Panc1 (cell line): ENCODE measurements around the gene TCF7. TPM values are rescaled to one million over a fixed set of nuclear protein-coding genes. Genes with fewer than 3 reads are reported as not detected.

Source experiments
- ATAC-seq: fragments of 200-7000 bp; cut with Tn5 transposase; 2 replicates; pipeline ENCODE4 v1.9.1; 2020; ENCODE audit warnings: mild to moderate bottlenecking, moderate library complexity
- BruUV-seq: library from RNA; stranded (reverse); fragments of 400-500 nt; replicated peaks from 2 replicates; lab custom pipeline; 2021; lab: Mats Ljungman, UMichigan
- CTCF ChIA-PET: fragments of 300-600 bp; sonication (Branson Sonifier 250); formaldehyde crosslinking; loops from one replicate; lab custom pipeline; 2022; ENCODE audit warnings: antibody characterized with exemption; lab: Charles Lee
- POLR2A ChIA-PET: fragments of 300-600 bp; sonication (Branson Sonifier 250); formaldehyde crosslinking; loops from one replicate; lab custom pipeline; 2022; ENCODE audit warnings: antibody characterized with exemption; lab: Charles Lee
- DNase-seq: peaks from one replicate; pipeline ENCODE4 v3.0.0-alpha.2; 2010; ENCODE audit warnings: low read depth, low spot score
- H3K27ac ChIP-seq: 2 replicates; pipeline ENCODE4 v1.5.1; 2011; ENCODE audit warnings: mild to moderate bottlenecking, low read length, inconsistent platforms
- H3K27me3 ChIP-seq: fragments of 200-500 bp; sonication (Bioruptor generic); 2 replicates; pipeline ENCODE4 v1.6.0; 2014; ENCODE audit warnings: low read length, inconsistent platforms; ENCODE audit not compliant: control insufficient read depth, insufficient read depth
- H3K36me3 ChIP-seq: fragments of 200-500 bp; sonication (Bioruptor generic); 2 replicates; pipeline ENCODE4 v1.5.1; 2014; ENCODE audit warnings: inconsistent platforms, mild to moderate bottlenecking, low read length, moderate library complexity; ENCODE audit not compliant: control insufficient read depth, insufficient read depth
- H3K4me1 ChIP-seq: 2 replicates; pipeline ENCODE4 v1.5.1; 2011; ENCODE audit warnings: inconsistent platforms, mild to moderate bottlenecking, low read length, moderate library complexity; ENCODE audit not compliant: control insufficient read depth, insufficient read depth
- H3K4me3 ChIP-seq, 2 experiments: 2 replicates each; pipeline ENCODE4 v1.5.1; 2011 to 2012; ENCODE audit warnings: low read depth in 2 of 2, low read length in 2 of 2, mild to moderate bottlenecking in 2 of 2, inconsistent platforms in 1 of 2, moderate library complexity in 1 of 2
- H3K9me3 ChIP-seq: fragments of 200-500 bp; sonication (Bioruptor generic); 2 replicates; pipeline ENCODE4 v1.5.1; 2014; ENCODE audit warnings: low read depth, mild to moderate bottlenecking, inconsistent platforms, low read length, moderate library complexity; ENCODE audit not compliant: control insufficient read depth, insufficient read depth
- CTCF ChIP-seq: fragments of 450-650 bp; IDR thresholded peaks from 2 replicates; pipeline ENCODE4 v1.5.1; 2017; ENCODE audit warnings: mild to moderate bottlenecking
- POLR2AphosphoS5 ChIP-seq: IDR thresholded peaks from 2 replicates; pipeline ENCODE4 v1.6.1; 2012; ENCODE audit warnings: mild to moderate bottlenecking, low read depth, low read length, moderate library complexity
- REST ChIP-seq, 2 experiments: IDR thresholded peaks; 2 replicates each; pipeline ENCODE4 v1.6.1; 2011 to 2012; ENCODE audit warnings: low read depth in 2 of 2, control low read depth in 1 of 2, low read length in 1 of 2, mild to moderate bottlenecking in 1 of 2, moderate library complexity in 1 of 2; ENCODE audit not compliant: insufficient read depth in 1 of 2
- SIN3A ChIP-seq: IDR thresholded peaks from 2 replicates; pipeline ENCODE4 v1.6.1; 2012; ENCODE audit warnings: low read depth, mild to moderate bottlenecking, low read length, moderate library complexity, borderline replicate concordance; ENCODE audit not compliant: insufficient read depth
- TCF7L2 ChIP-seq: IDR thresholded peaks from 2 replicates; pipeline ENCODE4 v1.6.1; 2011; ENCODE audit warnings: mild to moderate bottlenecking, low read depth, low read length, inconsistent platforms
- in situ Hi-C: cut with HindIII; loops from 2 replicates; pipeline ENCODE4 v1.10.0; 2016; ENCODE audit warnings: low sequenced_read_pairs, low pct_unique_long_range_greater_than_20kb
- intact Hi-C: fragments of 100-400 bp; cut with micrococcal nuclease; formaldehyde crosslinking; loops from one replicate; pipeline ENCODE4 v1.10.0; 2022; ENCODE audit not compliant: unreplicated experiment
- total RNA-seq: library from RNA; stranded (reverse); gene quantifications from one replicate; pipeline ENCODE4 v1.2.1, GENCODE V29; 2021; ENCODE audit not compliant: unreplicated experiment

The TCF7 gene
- total RNA-seq, 1 experiment from 2014 or later = 24.0 TPM

GRCh38 chr5:134176511-134177368 is 62.3 kb downstream of the TCF7 start, which contains the start of gene SKP1:
SKP1 (minus strand) TSS chr5:134176950; CDS start chr5:134174022, 2,928 bp downstream.
- POLR2A ChIA-PET = interaction anchor here (0.7 to 1.1 kb wide), 9 partner anchors 9 to 103 kb away, joined by 3 to 4 read pairs (median 3); partner anchors contain the start of gene PPP2CA
- intact Hi-C loops = no loop called here
- ATAC-seq (peak; percentile 92), DNase-seq (peak; percentile 35)
- no TSS peak for BruUV-seq
- H3K36me3 ChIP-seq = peaks cover 19% of the 10 kb centered on the region
- H3K4me1 ChIP-seq = peaks cover 22% of the 10 kb centered on the region
- H3K27ac ChIP-seq = peak within 1 kb of the TSS; percentile 85
- no peaks in the 10 kb centered on the region for H3K9me3 ChIP-seq
- TF ChIP-seq TCF7L2 (peak; percentile 49; the same call in 1 of the 2 replicates), SIN3A (peak; percentile 79; the same call in 1 of the 2 replicates), REST (IDR thresholded peaks at IDR 0.05; ENCODE audit: insufficient read depth in 1 of 2, low read depth in 2 of 2, low read length in 1 of 2) (no peak), CTCF (no peak), POLR2AphosphoS5 (peak; percentile 98)
- no peaks in the 10 kb centered on the region for H3K27me3 ChIP-seq
- H3K4me3 ChIP-seq = peak within 1 kb of the TSS; percentile 80 to 92
- CTCF ChIA-PET = interaction anchor here (0.6 to 0.8 kb wide), 3 partner anchors 38 to 174 kb away, joined by 3 to 6 read pairs (median 5); no protein-coding TSS in a partner anchor
- in situ Hi-C loops = no loop called here

GRCh38 chr5:134177369-134178095 is 63.1 kb downstream of the TCF7 start:
- H3K27me3 ChIP-seq = no peaks in the 10 kb centered on the region
- ChIA-PET POLR2A (interaction anchor here (0.7 to 1.1 kb wide), 8 partner anchors 8 to 102 kb away, joined by 3 to 4 read pairs (median 3); partner anchors contain the start of gene PPP2CA), CTCF (interaction anchor here (0.6 to 0.8 kb wide), 2 partner anchors 39 to 114 kb away, joined by 5 to 6 read pairs; no protein-coding TSS in a partner anchor)
- peak overlapping the region; percentile 85 for H3K27ac ChIP-seq
- BruUV-seq = TSS peak; percentile 98
- intact Hi-C loops = no loop called here
- peak overlapping the region; percentile 80 to 92 for H3K4me3 ChIP-seq
- H3K4me1 ChIP-seq = peaks cover 22% of the 10 kb centered on the region
- H3K36me3 ChIP-seq = peaks cover 13% of the 10 kb centered on the region
- ATAC-seq = peak; percentile 43
- no peaks in the 10 kb centered on the region for H3K9me3 ChIP-seq
- no peak for DNase-seq
- 0 out of 2 replicates have a peak, but pooled peaks have one; percentile 20 for TF ChIP-seq TCF7L2
- TF ChIP-seq REST (IDR thresholded peaks at IDR 0.05; ENCODE audit: insufficient read depth in 1 of 2, low read depth in 2 of 2, low read length in 1 of 2) = no peak
- in situ Hi-C loops = no loop called here
